Fibroblast of skin of right quadriceps (primary cell): ENCODE data around the gene LAMC3.
"Not testable (repeated sequence)": the region's sequence is repeated elsewhere in the genome, so short reads cannot be mapped to it uniquely, and the experiment has no call there.

Source experiments
- DNase-seq: peaks from one replicate; pipeline ENCODE4 v3.0.0-alpha.2; 2013

Gene LAMC3

GRCh38 chr9:131082774-131083512 lies 74.0 kb downstream of the LAMC3 start:
- DNase-seq: no peak

GRCh38 chr9:131084661-131085369 lies 75.8 kb downstream of the LAMC3 start:
- DNase-seq: no peak

GRCh38 chr9:131085370-131086122 lies 76.6 kb downstream of the LAMC3 start:
- DNase-seq: no peak

- no peak for DNase-seq
Observed at GRCh38 chr9:131087354-131087893, 78.5 kb downstream of the LAMC3 start.

- DNase-seq: no peak
Observed at GRCh38 chr9:131090025-131090787, 81.2 kb downstream of the LAMC3 start.

- no peak for DNase-seq
Observed at GRCh38 chr9:131091352-131091992, 82.5 kb downstream of the LAMC3 start.

- no peak for DNase-seq
Observed at GRCh38 chr9:131092030-131092429, 83.1 kb downstream of the LAMC3 start.

- DNase-seq: no peak
Observed at GRCh38 chr9:131092548-131093440, 83.8 kb downstream of the LAMC3 start.

GRCh38 chr9:131094015-131094414 lies 85.0 kb downstream of the LAMC3 start:
- no peak for DNase-seq

- DNase-seq: peak; percentile 41
Observed at GRCh38 chr9:131094622-131095021, 85.6 kb downstream of the LAMC3 start.

GRCh38 chr9:131095666-131096268 lies 86.8 kb downstream of the LAMC3 start:
- DNase-seq: no peak

- no peak for DNase-seq
Observed at GRCh38 chr9:131096269-131097125, 87.5 kb downstream of the LAMC3 start, which contains the start of gene AIF1L. Gene AIF1L, plus strand, starts transcription at chr9:131096531. Its CDS starts 99 bp downstream, at chr9:131096630.

- DNase-seq: no peak
Observed at GRCh38 chr9:131097126-131097947, 88.4 kb downstream of the LAMC3 start.

- no peak for DNase-seq
Observed at GRCh38 chr9:131097948-131098278, 88.9 kb downstream of the LAMC3 start.

GRCh38 chr9:131098391-131099101 lies 89.6 kb downstream of the LAMC3 start:
- no peak for DNase-seq

GRCh38 chr9:131099102-131099606 lies 90.2 kb downstream of the LAMC3 start:
- DNase-seq: no peak

GRCh38 chr9:131099845-131100244 lies 90.9 kb downstream of the LAMC3 start:
- not testable (repeated sequence) for DNase-seq

- DNase-seq: no peak
Observed at GRCh38 chr9:131100445-131100844, 91.5 kb downstream of the LAMC3 start.
